ENCODE results near the gene MECP2.

MECP2 gene

DNA sequence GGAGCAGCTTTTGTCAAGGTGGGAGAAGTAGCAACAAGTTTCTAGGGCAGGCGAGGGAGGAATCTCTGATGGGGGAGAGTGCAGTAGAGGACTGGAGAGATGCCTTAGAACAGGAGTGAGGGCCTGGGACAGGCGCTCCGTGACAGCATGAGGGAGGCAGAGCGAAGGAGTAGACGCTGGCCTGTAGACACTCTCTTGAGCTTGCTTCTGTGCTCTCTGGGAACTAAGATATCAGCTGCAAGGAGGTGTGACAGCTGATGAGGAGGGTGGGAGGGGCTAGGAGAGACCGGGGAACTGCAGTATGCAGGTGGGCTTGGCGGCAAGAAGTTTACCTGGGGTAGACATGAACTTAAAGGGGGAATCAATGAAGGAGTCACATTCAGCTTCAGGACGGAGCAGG is 35.7 kb downstream of the MECP2 start:
- no peak for DNase-seq (ENCODE audit: low read depth in 2 of 2)

DNA sequence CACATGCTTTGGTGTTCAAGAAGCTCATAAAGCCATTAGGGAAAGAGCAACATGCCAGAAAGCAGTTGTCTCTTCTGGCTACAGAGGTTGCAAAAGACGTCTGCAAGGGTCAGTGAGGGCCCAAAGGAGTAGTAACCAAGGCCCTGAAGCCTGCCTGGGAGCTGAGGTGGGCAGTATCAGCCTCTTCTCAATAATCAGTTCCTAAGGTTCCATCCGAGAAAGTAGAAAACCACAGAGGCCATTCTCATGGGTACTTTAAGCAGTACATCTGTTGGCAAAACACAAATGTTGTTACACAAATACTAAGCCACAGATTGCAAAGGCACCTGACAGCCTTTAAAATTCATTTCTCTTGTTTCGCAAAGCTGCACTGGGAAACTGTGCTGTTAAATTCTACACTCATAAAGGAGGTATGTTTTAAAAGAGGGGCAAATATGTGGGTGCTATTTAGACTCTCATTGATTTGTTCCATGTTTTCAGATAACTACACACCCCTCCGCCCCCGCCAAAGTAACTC is 37.7 kb downstream of the MECP2 start:
- no peak for DNase-seq (ENCODE audit: low read depth in 2 of 2)

DNA sequence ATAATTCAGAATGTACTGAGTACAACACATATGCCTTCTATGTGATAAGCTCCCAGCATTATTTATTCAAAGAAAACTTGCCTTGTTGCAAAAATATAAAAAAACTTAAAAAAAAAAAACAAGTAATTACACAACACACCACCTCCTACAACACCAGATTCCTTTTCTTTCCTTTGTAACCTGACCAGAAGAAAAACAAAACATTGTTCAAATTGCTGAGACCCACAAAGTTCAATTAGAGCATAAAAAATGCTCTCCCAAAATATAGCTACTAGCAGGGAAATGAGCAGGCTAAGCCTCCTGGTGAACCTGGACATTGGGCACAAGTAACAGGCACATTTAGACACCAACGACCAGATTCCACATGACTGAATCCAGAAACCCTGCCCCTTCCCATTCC is 38.3 kb downstream of the MECP2 start:
- DNase-seq (ENCODE audit: low read depth in 2 of 2), result no peak

DNA sequence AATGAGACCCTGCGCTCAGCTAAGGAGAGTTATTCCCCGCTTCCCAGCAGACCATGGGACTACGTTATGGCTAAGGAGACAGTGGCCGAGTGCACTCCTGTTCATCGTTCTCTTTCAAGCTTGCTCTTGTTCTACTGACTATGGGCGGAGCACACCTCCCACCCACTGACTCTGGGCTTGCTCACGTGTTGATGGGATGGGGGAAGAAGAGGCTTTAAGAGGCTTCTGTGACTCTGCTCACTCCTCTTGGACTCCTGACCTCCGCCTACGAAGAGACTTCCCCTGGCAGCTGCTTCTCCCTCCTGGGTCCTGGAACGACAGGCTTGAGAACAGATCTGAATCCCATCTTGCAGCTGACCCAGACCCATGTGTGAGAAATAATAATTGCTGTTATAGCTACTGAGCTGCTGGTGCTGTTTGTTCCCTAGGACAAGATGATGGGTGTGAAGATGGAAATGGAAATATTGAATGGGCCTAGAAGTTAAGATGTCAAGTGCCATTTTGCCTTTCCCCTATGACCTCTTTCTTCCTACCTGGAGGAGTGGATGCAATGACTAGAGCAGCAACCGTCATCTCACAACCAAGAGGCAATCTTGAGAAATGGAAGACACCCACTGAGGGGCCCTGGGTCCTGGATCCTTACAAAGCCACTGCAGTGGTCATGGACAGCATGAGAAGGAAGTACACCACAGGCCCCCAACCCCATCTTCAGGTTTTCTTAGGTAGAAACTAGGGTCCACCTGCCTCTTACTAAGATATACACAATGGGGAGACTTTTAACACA is 39.1 kb downstream of the MECP2 start:
- no peak for DNase-seq (ENCODE audit: low read depth in 2 of 2)

DNA sequence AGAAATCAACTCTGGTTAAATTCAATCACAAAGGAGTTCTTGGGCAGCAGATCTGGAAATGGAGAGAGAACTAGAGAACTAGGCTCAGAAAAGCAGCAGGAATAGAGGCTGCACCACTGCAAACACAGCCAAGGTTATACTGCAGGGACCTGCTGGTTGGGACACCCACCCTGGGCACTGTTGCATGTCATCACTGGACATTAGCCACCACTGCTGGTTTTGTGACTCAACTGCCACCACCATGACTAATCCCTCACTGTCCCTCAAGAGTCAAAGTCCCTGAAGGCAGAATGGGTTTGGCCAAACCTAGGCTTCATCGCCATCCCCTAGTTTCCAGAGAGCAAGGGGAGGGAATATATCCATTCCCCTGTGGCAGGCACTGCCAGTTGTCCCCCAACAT is 39.7 kb downstream of the MECP2 start:
- DNase-seq (ENCODE audit: low read depth in 2 of 2), result no peak

DNA sequence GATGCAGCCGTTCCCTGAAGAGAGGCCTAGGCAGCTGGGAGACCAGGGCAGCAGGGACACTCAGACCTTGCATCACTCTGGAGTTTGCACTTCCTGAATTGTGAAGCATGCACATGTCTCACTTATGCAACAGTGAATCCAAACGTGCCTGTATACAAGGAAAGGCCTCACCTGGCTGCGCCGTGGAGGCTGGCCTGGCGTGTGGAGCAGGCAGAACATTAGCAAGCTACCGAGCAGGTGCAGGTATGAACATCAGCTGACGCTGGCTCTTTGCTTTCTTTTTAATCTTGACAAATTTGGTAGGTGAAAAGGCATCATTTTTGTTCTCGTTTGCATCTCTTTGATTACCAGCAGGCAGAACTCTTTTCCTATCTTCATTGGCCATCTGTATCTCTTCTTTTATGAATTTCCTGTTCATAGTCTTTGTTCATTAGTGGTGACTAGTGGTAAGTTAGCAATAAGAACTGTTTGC is 40.7 kb downstream of the MECP2 start:
- DNase-seq (ENCODE audit: low read depth in 2 of 2), result no peak

DNA sequence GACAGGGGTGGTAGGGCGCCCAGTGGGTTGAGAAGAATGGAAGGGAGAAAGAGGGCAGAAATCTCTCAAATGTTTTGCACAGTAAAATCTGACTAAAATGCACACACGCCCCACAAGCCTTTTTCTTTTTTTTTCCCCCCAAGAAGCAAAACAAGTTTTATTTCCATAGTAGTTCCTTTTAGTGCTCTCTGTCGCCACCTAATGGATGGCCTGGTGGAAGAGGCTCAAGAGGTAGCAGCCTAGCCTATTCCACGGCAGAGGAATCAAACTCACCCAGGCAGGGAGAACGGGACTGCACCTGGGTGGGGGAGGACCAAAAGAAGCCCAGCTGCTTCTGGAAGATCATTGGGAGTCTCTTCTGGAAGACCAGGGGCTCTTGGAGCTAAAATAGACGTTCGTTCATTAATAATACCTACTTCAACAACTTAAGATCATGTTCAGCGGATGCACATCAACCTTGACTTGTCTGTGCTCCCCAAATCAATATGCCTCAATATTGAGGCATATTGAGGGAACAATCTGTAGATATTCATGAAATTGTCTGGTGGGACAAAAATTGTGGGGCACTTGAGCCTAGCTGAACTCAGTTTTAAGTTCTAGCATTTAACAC is 46.2 kb downstream of the MECP2 start:
- DNase-seq (ENCODE audit: low read depth in 2 of 2), result peak; percentile 20 to 37

DNA sequence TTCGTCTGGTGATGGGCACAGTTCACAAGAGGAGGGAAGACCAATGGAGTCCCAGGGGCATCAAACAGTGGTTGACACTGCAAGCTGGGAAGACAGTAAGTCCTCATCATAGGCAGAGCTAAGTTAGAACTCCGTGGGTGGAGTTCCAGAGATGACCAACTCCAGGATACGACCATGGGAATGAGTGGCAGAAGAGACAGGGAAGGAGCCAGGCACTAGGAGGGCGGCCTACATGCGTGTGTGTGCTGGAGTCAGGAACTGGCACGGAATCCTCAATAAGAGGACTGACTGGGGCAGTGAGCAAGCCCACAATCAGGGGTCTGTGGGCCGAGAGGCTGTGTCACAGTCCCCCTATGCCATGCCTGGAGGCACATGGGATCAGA is 47.4 kb downstream of the MECP2 start:
- DNase-seq (ENCODE audit: low read depth in 2 of 2), result no peak

DNA sequence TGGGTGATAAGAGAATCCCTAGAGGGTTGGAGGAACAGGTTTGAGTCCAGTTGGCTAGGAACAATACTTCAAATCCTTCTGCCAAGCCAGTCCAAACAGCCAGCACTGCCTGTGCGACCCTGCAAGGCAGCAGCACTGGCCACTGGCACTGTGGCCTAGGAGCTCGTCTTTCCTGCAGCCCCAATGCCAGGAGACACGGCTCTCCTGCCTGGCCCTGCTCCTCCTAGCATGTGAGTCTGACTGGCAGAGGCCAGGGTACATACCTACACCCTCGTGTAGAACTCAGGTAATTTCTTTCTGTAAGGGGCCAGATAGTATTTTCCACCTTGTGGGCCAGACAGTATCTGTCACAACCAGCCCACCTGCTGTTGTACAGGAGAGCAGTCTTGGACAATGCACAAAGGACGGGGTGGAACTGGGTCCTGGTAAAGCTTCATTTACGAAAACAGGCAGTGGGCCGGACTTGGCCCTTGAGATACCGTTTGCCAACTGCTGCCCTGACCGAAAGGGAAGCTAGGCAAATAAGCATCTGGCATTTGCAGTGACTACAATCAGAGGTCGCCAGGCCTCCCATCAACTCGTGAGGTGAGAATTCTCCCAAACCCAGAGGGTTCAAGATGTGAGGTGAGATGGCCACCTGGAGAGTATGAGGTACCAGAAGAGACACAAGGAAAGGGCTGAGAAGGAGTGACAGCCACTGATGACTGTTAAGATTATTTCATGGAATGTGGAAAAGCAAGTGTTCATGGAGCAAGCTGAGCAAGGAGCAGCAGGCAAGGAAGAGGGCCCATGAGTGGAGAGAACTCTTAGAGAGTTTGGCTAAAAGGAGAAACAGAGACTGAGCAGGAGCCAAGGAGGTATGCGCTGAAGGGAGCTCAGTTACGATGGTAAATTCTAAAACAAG is 48.1 kb downstream of the MECP2 start:
- DNase-seq (ENCODE audit: low read depth in 2 of 2), result no peak

DNA sequence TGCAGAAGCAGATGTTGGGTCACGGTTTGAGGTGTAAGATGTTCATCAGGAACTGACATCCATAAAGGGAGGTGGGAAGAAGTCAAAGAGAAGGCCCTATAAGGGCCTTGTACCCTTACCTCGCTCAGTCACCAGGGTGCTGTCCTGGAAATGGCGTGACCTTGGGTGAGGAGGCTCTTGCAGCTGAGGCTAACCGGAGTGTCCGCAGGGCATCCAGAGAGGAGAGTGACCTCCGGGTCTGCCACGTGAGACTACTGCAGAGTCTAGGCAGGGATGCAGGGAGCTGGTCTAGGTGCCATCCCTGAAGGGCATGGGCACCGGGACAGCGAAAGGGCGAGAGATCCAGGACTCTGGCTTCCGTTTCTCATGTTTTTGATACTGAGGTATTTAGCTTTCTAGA is 49.1 kb downstream of the MECP2 start:
- no peak for DNase-seq (ENCODE audit: low read depth in 2 of 2)

DNA sequence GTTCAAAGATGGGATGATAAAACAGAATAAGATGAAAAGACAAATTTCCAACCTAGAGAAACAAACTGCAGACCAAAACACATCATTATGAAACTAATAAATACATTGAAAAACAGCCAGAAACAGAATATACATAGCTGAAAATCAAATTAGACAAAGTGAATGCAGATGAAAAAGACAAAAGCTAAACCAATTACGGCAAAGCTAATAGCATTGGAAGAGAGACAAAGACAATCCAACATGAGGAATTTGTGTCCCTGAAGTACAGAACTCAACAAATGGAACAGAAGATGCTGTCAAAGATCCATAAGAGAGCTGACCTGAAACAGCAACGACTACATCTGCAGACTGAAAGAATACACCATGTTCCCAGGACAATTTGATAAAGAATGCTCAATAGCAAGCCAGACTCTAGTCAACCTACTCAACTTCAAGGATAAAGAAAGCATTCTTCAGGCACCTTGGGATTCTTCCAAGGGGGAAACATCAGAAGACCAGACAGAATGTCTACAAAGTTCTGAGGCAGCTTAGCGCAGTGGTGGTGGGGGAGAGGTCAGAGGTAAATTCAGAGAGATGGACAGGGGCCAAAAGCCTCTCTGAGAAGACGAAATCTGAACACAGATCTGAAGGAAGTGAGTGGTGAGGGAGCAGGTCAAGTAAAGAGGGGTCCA is 50.4 kb downstream of the MECP2 start:
- DNase-seq (ENCODE audit: low read depth in 2 of 2), result no peak

DNA sequence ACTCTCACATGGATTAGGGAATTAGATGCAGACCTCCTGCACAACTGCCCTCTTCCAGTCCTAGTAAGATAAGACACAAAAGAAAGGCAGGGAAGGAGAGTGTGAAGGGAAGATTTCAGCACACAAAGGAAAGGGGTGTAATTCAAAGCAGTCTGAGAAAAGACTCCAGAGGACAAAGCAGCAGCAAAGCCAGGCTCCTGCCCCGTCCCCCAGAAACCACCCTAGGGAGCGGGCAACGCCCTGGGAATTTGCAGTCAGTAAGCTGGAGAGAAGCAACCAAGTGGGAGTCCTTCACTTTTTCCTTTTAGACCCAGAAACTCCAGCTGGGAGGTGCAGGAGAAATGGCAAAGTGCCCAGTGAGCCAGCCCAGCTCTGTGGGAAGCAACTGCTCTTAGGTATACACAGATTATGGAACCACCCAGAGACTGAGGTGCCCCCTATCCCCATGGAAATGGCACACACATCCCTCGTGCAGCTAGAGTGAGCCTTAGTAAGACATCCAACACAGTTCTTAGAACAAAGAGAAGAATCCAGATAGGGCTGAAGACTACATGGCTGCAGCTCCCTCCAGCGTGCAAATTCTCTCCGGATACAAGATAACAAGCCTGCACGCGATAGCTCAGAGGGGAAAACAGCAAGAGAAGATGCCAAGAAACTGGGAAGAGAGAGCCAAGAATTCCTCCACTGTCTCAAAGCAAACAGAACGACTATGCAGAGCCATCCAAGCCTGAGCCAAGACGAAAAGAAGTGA is 51.3 kb downstream of the MECP2 start:
- no peak for DNase-seq (ENCODE audit: low read depth in 2 of 2)

DNA sequence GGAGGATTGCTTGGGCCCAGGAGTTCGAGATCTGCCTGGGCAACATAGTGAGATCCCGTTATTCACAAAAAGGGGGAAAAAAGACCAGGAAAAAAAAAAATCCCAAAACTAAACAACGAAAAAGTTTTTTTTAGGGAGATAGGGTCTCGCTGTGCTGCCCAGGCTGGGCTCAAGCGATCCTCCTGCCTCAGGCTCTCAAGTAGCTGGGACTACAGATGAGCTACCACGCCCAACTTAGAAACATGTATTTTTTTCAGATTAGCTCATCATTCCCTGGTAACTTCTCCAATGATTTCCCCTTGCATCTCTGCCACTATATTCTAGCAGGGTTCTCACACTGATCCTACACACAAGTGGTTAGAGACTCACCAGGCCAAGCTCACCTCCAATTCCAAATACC is 53.4 kb downstream of the MECP2 start:
- no peak for DNase-seq (ENCODE audit: low read depth in 2 of 2)

DNA sequence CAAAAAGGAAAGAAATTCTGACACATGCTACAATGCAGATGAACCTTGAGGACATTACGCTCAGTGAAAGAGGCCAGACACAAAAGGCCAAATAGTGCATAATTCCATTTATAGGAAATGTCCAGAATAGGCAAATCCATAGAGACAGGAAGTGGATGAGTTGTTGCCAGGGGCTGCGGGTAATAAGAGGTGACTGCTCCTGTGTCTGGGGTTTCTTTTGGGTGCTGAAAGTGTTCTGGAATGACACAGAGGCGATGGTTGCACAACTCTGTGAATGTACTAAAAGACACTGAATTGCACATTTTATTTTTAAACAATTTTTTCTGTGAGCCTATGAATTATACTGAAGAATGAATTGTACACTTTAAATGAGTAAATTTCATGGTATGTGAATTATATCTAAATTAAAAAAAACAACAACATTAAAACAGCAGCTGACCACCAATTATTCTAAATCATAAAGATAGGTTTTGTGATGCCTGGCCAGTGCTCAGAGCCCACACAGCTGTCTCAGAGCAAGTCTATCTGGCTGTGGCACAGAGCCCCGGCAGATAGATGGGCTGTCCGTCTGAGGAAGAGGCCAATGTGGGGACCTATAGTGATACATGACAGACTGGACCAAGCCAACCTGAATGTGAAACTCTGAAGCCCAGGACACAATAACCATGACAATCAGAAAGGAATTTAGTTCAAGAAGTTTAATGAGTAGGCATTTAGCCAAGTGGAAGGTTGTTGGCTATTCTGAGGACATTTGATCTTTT is 54.3 kb downstream of the MECP2 start:
- DNase-seq (ENCODE audit: low read depth in 2 of 2), result no peak

DNA sequence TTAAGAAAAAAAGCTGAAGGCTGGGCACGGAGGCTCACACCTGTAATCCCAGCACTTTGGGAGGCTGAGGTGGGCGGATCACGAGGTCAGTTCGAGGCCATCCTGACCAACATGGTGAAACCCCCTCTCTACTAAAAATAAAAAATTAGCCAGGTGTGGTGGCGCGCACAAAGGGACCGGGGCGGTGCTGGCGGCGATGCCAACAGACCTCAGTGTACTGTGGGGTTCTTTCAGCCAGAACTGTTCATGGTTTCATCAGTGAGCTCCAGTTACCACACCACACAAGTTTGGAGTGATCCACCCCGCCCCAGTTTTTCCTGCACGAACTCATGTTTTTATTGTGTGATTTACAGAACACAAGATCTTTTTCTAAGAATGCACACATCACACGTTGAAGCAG is 56.7 kb downstream of the MECP2 start:
- DNase-seq (ENCODE audit: low read depth in 2 of 2), result no peak

DNA sequence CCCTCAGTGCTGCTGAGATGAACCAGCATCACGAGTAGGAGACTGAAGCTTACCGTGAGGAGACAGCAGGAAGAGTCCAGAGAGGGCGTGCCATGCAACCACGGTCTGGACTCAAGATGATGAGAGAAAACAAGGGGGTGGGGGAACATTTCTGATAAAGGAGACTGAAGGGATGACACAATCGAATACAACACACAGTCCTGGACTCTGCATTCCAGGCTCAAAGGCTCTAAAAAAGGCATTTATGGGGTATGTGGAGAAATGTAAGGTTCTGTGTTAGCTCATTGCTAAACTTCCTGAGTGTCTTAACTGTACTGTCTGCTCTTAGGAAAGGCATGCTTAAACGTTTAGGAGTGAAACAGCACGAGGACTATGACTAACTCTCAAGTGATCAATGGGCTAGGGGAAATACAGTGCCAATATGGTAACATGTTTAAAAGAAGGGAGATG is 57.2 kb downstream of the MECP2 start:
- DNase-seq (ENCODE audit: low read depth in 2 of 2), result no peak

DNA sequence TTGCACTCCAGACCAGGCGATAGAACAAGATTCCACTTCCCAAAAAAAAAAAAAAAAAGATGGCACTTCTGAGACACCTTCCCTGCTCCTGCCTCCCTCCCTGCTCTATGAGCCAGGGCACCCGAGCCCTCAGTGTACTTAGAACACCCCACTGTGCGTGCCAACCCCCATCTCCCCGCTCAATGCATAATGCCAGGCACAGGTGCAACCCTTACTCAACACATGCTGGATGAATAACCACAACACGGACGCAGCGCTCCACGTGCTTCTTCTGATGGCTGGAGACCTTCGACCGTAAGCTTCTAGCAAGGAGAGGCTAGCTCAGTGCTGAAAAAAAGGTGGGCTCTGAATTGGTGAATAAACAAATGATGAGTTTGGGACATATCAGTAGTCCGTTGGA is 57.9 kb downstream of the MECP2 start:
- DNase-seq (ENCODE audit: low read depth in 2 of 2), result no peak

DNA sequence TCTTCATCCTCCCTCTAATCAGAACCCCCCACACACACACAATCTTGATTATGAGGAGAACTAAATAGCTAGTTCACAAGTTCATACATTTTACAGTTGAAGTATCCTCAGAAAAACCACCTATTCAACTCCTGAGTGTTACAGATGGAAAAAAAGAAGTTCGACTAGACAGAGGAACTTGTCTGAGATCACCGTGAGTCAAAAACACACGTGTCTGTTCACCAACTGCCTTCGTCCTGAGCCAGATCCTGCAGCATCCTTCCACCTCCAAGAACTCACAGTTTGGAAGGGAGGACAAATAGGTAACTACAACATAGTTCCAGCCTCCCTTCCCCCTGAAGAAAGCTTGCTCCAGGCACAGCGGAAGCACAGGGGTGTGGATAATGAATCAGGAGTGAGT is 58.9 kb downstream of the MECP2 start:
- DNase-seq (ENCODE audit: low read depth in 2 of 2), result no peak

DNA sequence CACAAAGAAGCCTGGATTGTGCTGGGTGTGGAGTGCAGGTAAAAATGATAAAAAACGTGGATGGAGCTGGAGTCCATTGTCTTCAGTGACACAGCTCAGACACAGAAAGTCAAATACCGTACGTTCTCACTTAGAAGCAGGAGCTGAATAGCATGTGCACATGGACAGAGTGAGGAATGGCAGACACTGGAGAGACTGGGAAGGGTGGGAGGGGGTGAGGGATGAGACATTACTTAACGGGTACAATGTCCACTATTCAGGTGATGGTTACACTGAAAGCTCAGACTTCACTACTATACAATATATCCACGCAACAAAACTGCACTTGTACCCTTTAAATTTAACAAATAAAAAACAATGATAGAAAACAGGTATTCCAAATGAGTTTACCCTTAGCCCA is 59.8 kb downstream of the MECP2 start:
- no peak for DNase-seq (ENCODE audit: low read depth in 2 of 2)

DNA sequence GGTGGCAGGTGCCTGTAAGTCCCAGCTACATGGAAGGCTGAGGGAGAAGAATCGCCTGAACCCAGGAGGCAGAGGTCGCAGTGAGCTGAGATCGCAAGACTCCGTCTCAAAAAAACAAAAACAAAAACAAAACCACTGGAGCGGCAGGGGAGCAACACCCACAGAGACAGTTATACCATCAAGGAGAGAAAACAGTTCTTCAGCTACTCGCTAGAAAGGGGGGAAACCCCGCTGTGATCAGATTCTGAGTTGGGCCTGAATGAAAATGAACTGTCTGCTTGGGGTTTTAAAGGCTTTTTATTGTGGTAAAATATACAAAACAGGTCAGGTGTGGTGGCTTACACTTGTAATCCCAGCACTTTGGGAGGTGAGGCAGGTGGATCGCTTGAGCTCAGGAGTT is 61.0 kb downstream of the MECP2 start:
- no peak for DNase-seq (ENCODE audit: low read depth in 2 of 2)

All from stimulated activated CD8-positive, alpha-beta memory T cell treated with anti-CD3 and anti-CD28 coated beads, Interleukin-7, amount 100 ng/mL, for 1 hour (primary cell).